ENCODE measurements around the gene VIM.
"Not testable (repeated sequence)": the region's sequence is repeated elsewhere in the genome, so short reads cannot be mapped to it uniquely, and the experiment has no call there.

Gene VIM

GRCh38 chr10:17233286-17233991 lies 5.4 kb downstream of the VIM start:
- no peak for DNase-seq

DNA sequence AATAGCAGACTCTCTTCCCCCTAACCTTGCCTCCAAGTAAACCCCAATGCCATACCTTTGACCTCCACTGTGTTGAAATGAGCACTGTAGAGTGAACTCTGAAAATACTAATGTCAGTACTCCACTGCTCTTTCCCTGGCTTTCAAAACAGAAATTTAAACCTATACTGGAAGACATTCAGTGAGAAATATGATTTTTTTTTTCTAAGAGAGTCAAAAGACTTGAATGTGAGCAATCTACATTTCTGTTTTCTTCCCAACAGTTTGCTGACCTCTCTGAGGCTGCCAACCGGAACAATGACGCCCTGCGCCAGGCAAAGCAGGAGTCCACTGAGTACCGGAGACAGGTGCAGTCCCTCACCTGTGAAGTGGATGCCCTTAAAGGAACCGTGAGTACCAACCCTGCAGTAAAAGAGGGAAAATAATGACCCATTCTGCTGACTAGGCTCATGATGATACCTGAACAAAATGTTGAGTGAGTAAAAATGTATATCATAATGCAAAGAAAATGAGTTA lies 6.4 kb downstream of the VIM start:
- DNase-seq = no peak

- no peak for DNase-seq
Measured at GRCh38 chr10:17235136-17235535, 7.1 kb downstream of the VIM start.

DNA sequence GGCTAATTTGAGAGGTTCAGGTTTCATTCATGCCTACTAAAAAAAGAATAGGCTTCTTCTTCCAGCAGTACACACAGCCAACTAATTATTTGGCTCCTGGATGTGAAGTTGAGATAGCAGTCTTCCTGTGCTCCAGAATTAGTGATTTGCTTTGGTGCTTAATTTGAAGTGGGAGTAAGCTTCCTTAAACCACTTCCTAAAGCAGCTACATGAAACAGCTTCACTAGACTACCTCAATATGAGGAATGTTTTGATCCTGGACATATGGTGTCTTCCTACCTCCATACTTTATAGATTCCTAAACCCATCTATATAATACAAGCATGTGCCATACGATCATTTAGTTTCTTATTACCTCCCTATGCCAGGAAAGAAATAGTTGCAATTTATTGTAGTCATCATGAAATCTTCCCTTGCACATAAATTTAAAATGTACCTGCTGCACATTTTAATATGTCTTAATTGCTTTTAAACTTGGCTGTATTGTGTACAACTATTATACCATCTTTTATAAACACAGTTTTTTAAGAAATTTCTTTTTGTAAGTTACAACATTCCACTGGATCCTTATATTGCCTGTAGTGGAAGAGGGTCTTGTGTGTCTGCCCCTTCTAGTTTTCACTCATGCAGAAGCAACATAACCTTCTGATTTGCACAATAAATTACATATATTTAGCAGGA lies 8.6 kb downstream of the VIM start:
- no peak for DNase-seq

GRCh38 chr10:17237149-17237527 lies 9.1 kb downstream of the VIM start:
- DNase-seq = no peak

GRCh38 chr10:17237915-17238444 lies 9.9 kb downstream of the VIM start:
- DNase-seq = no peak

DNA sequence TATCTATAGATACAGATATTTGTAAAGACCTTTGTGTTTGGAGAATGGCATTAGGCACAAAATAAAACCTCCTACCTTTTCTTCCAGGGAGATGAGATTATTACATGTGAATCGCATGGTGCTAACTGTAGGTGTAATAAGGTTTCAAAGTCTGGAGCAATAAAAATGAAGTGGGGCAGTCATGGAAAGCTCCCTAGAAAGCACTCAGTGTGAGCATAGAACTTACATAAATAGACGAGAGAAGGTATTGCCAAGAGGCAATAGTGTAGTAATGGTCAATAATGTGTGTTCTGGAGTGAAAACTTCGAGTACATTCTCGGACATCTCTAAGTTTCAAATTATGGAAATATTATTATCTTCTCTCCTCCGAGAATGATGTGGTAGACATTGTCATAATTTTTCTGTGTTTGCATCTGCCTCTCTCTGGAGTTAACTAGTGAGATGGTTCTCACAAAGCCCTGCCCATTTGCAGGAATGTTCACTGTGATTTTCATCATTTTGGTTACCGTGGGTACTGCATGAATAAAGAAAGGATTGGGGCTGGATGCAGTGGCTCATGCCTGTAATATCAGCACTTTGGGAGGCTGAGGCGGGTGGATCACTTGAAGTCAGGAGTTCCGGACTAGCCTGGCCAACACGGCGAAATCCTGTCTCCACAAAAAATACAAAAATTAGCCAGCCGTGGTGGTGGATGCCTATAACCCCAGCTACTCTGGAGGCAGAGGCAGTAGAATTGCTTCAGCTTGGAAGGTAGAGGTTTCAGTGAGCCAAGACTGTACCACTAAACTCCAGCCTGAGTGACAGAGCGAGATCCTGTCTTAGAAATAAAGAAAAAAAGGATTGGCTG lies 10.6 kb downstream of the VIM start:
- DNase-seq = no peak

DNA sequence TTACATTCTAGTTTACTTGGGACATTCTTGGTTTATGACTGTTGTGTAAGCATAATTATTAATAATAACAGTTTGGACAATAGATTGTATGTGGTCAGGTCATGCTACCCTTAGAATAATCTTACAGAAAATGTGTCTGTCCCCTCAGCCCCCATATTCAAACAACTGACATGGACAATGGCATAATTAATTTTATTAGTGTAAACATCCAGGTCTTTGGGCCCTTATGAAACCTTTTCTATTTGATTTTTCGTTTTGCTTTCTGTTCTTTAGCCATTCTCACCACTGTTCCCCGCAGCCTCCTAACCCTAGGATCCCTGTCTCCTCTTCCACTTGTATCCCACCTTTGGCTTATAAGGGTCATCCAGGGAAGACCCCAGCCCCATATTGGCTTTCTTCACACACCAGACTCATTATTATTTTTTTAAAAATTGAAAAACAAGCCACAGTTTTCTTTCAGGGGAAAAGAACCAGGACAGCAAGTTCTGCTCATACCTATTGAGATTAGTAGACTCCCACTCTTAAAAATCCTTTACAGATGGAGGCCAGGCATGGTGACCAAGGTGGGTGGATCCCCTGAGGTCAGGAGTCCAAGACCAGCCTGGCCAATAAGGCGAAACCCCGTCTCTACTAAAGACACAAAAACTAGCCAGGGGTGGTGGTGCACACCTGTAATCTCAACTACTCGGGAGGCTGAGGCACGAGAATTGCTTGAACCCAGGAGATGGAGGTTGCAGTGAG lies 11.5 kb downstream of the VIM start:
- no peak for DNase-seq

DNA sequence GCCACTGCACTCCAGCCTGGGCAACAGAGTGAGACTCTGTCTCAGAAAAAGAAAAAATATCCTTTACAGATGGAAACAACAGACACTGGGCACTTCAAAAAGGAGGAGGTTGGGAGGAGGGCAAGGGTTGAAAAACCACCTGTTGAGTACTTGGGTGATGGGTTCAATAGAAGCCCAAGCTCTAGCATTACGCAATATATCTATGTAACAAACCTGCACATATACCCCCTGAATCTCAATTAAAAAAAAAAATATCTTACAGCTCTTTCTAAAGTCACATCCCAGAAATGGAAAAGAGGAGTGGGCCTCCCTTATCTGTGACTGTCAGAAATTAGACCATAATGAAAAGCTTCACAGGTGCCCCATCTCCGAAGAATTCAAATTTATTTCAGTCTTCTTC lies 12.1 kb downstream of the VIM start:
- DNase-seq = no peak

DNA sequence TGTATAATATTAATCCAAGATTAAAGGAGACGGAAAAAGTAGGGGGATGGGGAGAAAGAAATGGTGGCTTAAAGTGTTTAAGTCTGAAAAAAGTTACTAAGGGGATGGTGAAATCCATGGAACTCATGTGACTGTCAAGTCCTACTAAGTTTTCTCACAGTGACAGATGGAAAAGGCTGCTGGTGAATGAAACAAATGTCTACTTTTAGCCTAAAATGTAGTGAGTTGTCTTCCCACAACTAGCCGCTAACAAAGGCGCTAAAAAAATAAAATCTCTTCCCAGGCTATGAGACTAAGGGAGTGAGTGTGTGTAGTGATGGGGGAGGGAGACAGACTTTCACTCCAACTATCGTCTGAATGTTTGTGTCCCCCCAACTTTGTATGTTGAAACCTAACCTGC lies 12.6 kb downstream of the VIM start:
- no peak for DNase-seq

DNA sequence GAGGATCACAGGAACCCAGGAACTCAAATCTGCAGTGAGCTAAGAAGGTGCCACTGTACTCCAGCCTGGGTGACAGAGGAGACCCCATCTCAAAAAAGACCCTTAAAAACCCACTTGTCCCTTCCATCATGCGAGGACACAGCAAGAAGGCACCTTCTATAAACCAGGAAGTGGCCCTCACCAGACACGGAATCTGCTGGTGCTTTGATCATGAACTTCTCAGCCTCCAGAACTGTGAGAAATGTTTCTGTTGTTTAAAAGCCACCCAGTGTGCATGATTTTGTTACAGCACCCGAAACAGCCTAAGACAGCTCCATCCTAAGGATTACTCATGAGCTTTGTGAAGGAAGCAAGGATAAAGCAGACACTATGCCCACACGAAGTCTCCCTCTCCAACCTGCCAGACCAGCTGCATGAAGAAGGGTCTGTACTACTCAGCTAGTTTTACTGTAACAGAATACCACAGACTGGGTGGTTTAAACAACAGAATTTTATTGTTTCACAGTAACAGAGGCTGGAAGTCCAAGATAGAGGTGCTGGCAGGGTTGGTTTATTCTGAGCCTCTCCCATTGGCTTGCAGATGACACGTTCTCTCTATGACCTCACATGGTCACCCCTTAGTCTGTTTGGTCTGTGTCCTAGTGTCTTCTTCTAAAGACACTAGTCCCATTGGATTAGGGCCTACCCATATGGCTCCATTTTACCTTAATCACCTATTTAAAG lies 13.7 kb downstream of the VIM start:
- no peak for DNase-seq

GRCh38 chr10:17244700-17245365 lies 16.8 kb downstream of the VIM start:
- no peak for DNase-seq

GRCh38 chr10:17247210-17247609 lies 19.2 kb downstream of the VIM start:
- DNase-seq = no peak

DNA sequence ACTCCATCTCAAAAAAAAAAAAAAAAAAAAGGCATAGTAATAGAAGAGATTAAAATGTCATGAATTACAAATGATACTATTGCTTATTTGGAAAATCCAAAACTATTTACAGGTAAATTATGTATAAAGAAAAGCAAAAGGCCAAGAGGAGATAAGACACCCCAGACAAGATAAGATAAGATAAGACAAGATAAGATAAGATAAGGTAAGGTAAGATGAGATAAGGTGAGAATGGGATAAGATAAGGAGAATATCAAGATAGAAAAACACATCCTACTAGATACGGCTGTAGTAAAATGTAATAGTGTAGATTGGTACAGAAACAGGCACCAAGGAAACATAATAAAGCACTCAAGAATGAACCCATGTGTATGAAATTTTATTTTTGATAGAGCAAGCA lies 20.9 kb downstream of the VIM start:
- no peak for DNase-seq

- DNase-seq = no peak
Measured at GRCh38 chr10:17249820-17250219, 21.8 kb downstream of the VIM start.

DNA sequence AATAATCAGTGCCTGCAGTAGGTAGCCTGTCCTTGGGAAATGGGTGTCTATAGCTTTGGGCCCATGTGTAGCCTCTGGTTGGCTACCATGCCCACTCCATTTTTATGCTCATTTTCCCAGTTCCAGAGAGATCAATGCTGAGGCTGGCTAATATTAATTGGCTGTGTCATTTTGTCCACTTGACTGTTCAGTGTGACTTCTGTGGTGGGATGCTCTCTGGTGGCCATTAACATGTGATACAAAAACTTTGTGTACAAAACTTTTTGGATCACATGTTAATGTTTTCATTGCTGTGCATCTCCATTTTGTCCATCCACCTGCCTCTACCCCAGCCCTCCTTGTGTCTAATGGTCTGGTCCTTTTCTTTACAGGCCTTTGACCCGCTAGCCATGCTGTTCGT lies 22.7 kb downstream of the VIM start:
- no peak for DNase-seq

- DNase-seq = not testable (repeated sequence)
Measured at GRCh38 chr10:17254543-17255050, 26.6 kb downstream of the VIM start.

- no peak for DNase-seq
Measured at GRCh38 chr10:17255512-17255911, 27.5 kb downstream of the VIM start.

- DNase-seq = no peak
Measured at GRCh38 chr10:17256051-17256450, 28.0 kb downstream of the VIM start.

DNA sequence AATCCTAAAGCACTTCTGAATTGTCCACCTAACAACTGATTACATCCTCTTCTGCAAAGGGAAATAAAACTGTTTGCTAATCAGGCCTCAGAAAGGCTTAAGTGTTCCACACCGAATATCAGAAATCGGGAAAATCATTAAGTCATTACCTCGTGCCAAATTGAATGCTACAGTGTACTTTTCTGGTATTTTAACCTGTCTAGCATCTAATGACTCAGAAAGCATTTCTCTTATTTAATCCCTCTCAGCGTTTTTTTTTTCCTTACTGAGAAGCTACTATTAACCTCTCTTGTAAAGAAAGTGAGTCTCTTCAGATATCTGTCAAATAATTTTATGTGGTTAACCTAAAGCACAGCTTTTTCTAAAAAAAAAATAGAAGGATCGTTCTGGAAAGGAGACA lies 28.6 kb downstream of the VIM start:
- DNase-seq = no peak

All from NCI-H774 (cell line).